Adipose tissue (tissue), 3 donors: ENCODE measurements around the gene SLC44A2. TPM values are rescaled to one million over a fixed set of nuclear protein-coding genes. Genes with fewer than 3 reads are reported as not detected.
"Not testable (repeated sequence)": the region's sequence is repeated elsewhere in the genome, so short reads cannot be mapped to it uniquely, and the experiment has no call there.

Experiments
- H3K27ac ChIP-seq: one replicate; pipeline ENCODE4 v1.5.1; 2013; ENCODE audit warnings: low read depth, low read length
- WGBS, 3 donors: extraction: QIAGEN DNeasy Blood & Tissue Kit; methylation state at CpG; one replicate each; pipeline ENCODE4 v1.1.7; 2013; 5-methylcytosine and 5-hydroxymethylcytosine counted together
- polyA plus RNA-seq, 3 donors: library from polyadenylated mRNA; stranded (reverse); fragments of 200-250 nt; gene quantifications; one replicate each; pipeline ENCODE4 v1.2.3, GENCODE V29; 2013
- donor health status: healthy with polysubstance abuse.
- donor health status: Bipolar disorder and iron deficiency.
- donor health status: healthy.

SLC44A2 gene
- polyA plus RNA-seq, 3 donors: 32.4 to 68.7 (median 62.9) TPM

DNA sequence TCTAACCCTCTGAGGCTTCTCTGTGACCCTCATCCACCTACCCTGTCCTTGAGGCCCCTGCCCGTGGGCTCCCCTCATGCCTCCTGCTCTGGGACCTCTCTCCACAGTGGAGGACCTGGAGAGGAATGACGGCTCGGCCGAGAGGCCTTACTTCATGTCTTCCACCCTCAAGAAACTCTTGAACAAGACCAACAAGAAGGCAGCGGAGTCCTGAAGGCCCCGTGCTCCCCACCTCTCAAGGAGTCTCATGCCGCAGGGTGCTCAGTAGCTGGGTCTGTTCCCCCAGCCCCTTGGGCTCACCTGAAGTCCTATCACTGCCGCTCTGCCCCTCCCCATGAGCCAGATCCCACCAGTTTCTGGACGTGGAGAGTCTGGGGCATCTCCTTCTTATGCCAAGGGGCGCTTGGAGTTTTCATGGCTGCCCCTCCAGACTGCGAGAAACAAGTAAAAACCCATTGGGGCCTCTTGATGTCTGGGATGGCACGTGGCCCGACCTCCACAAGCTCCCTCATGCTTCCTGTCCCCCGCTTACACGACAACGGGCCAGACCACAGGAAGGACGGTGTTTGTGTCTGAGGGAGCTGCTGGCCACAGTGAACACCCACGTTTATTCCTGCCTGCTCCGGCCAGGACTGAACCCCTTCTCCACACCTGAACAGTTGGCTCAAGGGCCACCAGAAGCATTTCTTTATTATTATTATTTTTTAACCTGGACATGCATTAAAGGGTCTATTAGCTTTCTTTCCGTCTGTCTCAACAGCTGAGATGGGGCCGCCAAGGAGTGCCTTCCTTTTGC lies 18.0 kb downstream of the SLC44A2 start:
- no peak overlapping the region for H3K27ac ChIP-seq
- WGBS, 3 donors: 43 to 69% (median 53%) methylated on average over 21 of the region's 21 CpGs

DNA sequence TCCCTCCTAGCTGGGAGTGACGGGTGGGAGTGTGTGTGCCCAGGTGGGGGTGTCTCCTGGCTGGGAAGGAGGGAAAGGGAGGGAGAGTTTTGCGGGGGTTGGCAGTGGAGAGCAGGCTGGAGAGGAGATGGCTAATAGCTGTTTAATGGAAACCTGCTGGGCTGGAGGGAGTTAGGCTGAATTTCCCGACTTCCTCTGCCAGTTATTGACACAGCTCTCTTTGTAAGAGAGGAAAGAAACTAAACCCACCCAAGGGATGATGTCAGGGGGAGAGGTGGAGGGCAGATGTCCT lies 18.6 kb downstream of the SLC44A2 start:
- WGBS, 3 donors: 19 to 53% (median 26%) methylated on average over 3 of the region's 3 CpGs
- no peak overlapping the region for H3K27ac ChIP-seq

DNA sequence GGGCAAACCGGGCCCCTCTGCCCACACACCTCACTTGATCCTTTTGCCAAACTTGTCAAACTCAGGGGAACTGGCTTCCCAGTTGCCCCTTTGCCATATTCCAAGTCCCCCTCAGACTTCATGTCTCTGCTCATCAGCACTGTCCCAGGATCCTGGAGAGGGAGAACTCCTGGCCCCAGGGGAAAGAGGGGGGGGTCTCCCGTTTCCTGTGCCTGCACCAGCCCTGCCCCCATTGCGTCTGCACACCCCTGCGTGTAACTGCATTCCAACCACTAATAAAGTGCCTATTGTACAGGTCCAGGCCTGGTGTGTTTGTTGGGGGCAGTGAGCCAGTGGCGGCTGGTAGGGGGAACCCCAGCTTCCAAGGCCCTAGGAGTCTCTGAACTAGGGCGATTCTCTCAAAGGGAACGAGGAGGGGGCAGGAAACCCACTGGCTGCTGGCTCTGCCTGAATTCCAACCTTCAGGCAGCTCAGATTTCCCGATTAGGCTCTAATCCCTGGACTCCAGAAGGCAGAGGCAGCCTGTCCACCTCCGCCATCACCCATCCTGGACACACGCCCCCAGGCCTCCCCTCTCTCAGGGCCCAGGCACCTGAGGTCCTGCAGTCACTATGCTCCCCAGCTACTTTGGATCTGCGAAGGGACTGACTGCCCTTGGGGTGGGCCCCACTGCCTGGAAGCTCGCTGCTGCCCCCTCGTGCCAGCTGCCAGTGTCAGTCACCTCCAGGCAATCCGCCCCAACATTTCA lies 19.1 kb downstream of the SLC44A2 start:
- no peak overlapping the region for H3K27ac ChIP-seq
- 6 to 15% (median 11%) methylated on average over 14 of the region's 14 CpGs for WGBS, 3 donors

DNA sequence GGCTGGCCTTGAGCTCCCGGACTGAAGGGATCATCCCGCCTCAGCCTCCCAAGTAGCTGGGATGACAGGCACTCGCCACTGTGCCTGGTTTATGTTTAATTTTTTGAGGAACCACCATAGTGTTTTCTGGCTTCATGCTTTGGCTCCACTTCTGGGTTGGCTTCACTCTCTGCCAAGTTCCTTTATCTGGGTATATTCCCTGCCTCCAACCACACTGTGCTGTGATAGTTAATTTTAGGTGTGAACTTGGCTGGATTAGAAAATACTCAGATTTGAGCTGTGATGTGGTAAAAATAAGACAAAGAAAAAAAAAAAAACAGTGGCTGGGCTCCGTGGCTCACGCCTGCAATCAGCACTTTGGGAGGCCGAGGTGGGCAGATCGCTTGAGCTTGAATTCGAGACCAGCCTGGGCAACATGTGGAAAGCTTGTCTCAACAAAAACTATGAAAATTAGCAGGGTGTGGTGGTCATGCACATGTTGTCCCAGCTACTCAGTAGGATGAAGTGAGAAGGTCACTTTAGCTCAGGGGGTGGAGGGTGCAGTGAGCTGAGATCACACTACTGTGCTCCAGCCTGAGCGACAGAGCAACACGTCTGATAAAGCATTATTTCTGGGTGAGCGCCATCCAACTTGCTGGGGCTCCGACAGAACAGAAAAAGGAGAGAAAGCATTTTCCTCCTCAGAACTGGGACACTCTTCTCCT lies 21.3 kb downstream of the SLC44A2 start:
- no peak overlapping the region for H3K27ac ChIP-seq
- 68 to 73% (median 71%) methylated on average over 12 of the region's 12 CpGs for WGBS, 3 donors

DNA sequence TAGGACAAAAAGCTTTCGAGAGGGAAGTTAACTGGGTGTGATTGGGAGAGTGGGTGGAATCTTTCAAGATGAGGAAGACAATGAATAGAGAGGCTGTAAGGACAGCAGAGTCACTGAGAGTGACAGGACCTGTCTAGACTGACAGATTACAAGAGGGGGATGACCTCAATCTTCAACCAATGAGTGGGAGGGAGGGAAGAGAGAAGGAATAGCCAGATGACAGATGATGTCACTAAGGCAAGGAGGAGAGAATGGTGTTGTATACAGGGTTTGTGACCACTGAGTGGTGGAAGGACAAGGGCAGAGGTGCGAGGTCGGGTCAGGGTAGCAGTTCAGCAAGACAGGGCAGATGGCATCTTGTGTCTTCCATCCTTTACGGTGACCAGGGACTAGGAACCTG lies 23.0 kb downstream of the SLC44A2 start:
- H3K27ac ChIP-seq: no peak overlapping the region
- 88 to 96% (median 91%) methylated on average over 4 of the region's 4 CpGs for WGBS, 3 donors

DNA sequence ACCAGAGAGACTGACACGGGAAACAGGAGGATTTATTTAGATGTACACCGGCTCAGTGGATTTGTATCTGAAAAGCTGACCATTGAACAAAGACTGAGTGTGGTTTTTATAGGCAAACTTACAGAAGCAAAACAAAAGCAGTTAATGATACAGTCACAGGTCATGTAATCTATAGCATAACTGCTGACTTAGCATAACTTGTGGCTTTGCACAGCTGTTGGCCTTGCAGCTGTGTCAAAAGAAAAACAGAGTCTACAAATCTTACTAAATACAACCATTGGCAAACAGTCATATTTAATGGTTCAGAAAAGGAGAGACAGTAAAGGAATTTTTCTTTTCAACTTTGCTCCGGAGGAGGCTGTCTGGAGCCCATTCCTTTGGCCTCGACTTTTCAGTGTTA lies 26.5 kb downstream of the SLC44A2 start:
- 47 to 78% (median 77%) methylated on average over 4 of the region's 4 CpGs for WGBS, 3 donors
- H3K27ac ChIP-seq: no peak overlapping the region

DNA sequence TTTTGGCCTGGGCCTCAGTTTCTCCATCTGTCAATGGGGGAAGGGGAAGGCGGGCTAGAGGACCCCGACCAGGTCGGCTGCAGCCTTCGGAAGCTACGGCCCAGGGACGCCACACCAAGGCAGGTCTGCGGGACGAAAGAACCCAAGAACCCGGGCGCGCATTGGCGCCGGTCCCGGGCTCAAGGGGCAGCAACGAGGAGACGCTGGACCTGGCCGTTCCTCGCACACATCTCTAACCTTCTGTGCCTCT lies 28.1 kb downstream of the SLC44A2 start:
- 0 to 1% (median 1%) methylated on average over 18 of the region's 18 CpGs for WGBS, 3 donors
- peak overlapping the region; percentile 97 for H3K27ac ChIP-seq

DNA sequence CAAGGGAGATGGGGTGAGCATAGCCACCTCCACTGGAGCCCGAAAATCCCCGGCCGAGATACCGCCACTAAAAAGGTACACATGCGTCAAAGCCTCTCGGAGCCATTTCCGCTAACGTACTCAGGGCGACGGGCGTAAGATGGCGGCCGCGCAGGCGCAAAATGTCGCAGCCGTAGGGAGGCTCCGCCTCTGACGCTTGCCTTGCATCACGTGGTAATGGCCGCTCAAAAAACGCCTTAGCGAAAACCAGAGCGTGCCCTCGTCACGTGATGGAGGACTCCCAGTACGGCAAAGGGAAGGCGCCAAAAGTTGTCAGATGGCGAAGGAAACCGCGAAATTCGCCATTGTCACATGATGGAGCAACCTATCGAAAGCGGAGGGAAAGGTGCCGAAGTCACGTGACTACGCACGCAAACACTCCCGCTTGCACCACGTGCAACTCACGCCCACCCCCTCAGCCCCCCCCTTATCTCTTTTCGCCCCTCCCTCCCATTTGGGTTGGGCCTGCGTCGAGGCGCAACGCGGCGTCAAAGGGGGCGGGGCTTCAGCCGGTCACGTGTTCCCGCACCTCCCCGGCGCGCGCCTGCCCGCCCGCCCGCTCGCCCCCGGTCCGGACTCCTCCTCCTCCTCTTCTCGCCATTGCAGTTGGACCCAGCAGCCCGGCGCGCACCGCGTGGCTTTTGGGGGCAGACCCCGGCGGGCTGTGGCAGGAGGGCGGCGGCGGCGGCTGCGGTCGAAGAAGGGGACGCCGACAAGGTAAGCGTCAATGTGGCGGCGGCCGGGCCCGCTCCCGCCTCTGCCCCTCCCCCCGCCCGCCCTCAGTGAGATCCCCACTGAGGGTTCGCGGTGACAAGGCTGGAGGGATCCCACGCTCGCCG lies 28.6 kb downstream of the SLC44A2 start, which contains the start of gene ILF3:
Gene ILF3 (plus strand): TSS at position 615 of the 878 bp plus-strand sequence. CDS start 16,260 bp downstream, outside the sequence.
- peak within 1 kb of the TSS; percentile 97 for H3K27ac ChIP-seq
- WGBS, 3 donors: 0 to 1% (median 1%) methylated on average over 83 to 91 of the region's 91 CpGs

DNA sequence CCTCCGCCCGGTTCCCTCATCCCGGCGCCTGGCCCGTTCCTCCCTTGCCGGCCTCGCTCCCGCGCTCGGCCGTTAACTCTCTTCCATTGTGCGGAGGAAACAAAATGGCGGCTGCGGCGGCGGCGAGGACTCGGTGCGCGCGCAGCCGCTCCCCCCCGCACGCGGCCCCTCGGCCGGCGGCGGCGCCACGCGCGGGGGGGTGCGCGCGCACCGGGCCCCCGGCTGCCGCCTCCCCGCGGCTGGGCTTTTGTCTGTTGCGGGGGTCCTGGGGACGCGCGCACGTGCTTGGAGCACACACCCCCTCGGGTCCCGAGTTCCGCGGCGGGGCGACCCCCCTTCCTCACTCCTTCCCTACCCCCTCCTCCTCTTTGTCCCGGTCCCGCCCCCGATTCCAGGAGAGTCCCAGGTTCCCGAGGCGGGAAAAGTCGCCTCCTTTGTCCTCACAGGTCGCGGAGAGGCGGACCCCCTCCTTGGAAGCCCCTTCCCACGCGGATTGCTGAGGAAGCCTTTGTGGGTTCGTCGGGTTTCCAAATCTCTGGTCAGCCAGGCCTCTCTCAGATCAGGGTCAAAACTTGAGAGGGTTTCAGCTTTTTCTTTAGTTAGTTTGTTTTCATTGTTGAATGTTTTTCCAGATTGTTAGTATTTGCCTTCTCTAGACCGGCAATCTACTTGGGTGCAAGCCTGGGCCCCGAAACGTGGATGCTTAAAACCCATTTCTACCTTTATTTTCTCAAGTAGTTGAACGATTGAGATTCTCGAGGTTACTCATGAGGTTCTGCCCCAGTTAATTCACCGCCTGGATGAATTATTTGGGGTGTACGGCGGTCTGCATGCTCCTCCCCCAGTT lies 29.5 kb downstream of the SLC44A2 start:
- 0 to 1% (median 1%) methylated on average over 58 to 69 of the region's 73 CpGs for WGBS, 3 donors

DNA sequence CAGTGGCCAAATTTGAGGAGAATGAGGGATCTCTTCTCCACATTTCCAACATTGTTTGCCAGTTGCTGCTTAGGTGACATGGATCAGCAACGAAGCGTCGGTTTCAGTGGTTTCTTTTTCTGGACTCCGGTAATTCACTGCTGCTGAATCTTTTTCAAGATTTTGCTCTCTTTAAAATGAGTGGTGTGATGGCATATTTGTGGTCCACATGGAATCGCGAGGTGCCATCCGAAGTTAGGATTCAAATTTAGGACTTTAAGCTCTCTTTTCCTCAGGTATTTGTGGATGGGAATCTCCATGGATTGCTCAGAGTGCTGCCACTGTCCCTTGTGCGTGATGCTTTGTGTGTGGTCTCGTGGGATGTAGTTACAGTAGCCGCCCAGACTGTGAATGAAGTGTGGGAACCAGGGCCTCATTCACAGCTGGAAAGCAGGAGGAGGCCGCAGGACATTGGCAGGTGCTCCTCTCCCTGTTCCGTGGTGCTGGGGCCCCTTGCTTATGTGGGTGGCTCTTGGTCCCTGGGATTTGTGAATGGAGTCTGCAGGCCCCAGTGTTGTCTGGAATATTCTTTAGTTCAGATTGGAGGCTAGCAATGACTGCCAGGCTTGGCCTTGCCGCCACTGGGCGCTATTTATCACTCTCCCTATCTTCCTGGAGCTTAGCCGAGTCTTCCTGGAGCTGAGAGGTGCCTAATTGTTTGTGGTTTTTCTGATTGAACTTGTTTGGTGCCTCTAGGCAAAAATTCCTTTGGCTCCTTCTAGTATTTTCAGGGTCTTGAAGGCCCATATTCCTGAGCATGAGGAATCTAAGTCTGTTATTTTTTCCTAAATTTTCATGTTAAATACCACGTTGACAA lies 30.3 kb downstream of the SLC44A2 start:
- 2 to 5% (median 3%) methylated on average over 16 of the region's 16 CpGs for WGBS, 3 donors
- H3K27ac ChIP-seq: peak overlapping the region; percentile 24

More for the DNA sequence above, 29.5 kb downstream of the SLC44A2 start:
- H3K27ac ChIP-seq: peak overlapping the region; percentile 24

DNA sequence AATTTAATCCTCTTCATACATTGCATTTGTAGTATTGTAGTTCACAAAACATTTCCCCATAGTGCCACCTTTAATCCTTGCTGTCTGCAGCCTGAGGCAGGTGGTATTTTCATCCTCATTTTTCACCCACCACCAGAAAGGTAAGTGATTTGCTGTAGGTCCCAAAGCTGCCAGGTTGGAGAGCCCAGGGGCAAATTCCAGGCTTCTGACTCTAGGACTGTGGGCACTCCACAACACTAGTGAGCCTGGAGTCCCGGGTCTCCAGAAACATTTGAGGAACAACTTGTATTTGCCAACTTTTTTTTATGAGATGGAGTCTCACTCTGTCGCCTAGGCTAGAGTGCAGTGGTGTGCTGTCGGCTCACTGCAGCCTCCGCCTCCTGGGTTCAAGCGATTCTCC lies 35.0 kb downstream of the SLC44A2 start:
- no peak overlapping the region for H3K27ac ChIP-seq
- 82 to 87% (median 85%) methylated on average over 5 of the region's 5 CpGs for WGBS, 3 donors

DNA sequence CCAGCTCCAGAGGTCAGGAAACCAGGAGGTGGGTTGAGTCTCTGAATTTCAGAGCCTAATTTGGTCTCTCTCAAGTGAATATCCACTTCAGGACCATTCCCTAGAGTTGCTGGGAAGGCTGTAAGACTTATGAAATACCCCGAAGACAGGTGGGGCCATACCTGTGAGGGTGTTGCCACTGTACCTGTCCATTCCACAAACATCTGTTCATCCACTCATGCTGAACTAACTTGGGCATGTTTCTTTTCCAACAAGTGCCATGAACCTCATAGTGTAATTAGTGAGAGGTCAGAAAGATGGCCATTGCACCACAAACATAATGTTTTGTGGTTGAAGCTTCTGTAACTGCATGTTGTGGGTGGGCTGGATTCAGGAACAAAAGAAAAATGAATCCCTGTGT lies 36.6 kb downstream of the SLC44A2 start:
- 79 to 85% (median 80%) methylated on average over 1 of the region's 1 CpG for WGBS, 3 donors
- H3K27ac ChIP-seq: no peak overlapping the region

DNA sequence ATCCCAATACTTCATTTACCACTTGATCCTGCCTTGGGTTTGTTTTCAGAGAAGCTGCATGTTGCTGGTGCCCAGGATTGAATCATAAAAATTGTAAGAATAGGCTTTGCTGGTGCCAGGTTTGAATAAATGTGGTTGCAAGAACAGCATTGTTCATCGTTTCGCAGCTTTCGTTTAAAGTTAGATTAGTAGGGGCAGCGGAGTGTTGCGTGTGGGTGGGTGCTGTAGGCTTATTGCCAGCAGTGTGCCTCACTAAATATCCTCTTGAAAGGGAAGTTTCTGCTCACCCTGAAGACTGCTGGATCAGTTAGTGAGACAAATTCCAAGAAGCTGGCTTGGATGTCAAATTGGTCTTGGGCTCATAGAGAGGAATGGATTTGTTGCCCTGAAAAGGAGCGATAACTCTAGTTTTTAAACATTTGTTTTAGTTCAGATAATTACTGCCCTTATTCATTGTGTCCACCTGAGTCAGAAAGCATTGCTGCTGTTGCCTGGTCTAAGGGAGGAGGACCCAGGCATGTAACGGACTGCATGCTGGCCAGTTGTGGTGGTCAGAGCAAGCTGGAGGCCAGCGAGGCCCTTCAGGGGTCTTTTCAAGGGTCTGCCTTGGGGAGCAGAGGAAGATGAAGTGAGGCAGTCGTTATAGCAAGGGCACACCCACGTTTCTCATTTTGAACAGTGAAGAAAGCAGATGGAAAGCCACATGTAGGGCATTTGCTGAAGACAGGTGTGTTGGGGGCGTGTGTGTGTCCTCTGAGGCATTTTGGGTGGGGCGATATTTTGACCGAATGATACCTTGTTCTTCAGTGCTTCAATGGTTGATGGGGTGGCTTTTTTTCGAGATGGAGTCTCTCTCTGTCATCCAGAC lies 37.3 kb downstream of the SLC44A2 start:
- WGBS, 3 donors: 56 to 62% (median 60%) methylated on average over 14 of the region's 14 CpGs
- no peak overlapping the region for H3K27ac ChIP-seq

DNA sequence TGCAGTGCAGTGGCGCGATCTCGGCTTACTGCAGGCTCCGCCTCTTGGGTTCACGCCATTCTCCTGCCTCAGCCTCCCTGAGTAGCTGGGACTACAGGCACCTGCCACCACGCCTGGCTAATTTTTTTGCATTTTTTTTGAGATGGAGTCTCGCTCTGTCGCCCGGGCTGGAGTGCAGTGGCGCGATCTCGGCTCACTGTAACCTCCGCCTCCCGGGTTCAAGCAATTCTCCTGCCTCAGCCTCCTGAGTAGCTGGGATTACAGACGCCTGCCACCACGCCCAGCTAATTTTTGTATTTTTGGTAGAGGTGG lies 37.9 kb downstream of the SLC44A2 start:
- H3K27ac ChIP-seq: not testable (repeated sequence)
- WGBS, 3 donors: 82 to 92% (median 84%) methylated on average over 15 to 16 of the region's 16 CpGs

DNA sequence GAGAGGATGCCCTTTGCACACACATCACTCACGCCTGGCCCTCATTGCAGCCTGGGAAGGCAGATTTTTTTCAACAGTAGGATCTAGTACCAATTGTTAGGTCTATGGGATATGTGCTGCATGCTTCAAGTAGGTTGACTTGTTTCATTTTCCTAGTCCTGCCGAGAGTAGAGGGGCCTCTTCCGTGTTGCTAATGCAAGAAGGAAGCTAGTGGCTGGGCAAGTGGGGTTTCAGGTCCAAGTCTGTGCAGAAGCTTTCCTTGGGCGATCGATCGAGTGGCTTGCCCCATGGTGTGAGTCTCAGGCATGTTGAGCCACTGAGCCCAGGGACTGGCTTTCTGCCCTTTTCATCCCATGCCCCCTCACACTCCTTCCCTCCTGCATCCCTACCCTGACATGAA lies 42.5 kb downstream of the SLC44A2 start:
- no peak overlapping the region for H3K27ac ChIP-seq
- WGBS, 3 donors: 55 to 74% (median 59%) methylated on average over 6 of the region's 6 CpGs

DNA sequence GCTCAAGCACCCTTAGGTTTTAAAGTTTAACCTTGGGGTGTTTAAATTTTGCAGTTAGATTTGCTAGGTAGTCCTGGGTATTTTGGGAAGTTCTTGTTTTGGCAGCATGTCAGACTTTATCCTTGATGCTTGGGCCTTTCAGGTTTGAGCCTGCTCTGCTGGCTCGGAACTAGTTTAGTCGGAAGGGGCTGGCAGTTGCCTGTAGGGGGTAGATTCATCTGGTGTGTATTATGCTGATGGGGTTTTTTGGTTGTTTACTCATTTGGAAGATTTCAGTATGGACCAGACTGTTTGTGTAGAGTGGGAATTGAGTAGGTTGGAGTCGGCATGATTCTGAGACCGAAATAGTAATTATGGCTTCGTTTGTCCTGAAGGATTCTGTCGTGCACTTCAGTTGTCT lies 43.9 kb downstream of the SLC44A2 start:
- 67 to 85% (median 83%) methylated on average over 6 of the region's 6 CpGs for WGBS, 3 donors
- H3K27ac ChIP-seq: no peak overlapping the region
